Uterus (tissue), 4 donors: ENCODE data around the gene SPZ1. TPM values are rescaled to one million over a fixed set of nuclear protein-coding genes. Genes with fewer than 3 reads are reported as not detected.
"Not testable (repeated sequence)": the region's sequence is repeated elsewhere in the genome, so short reads cannot be mapped to it uniquely, and the experiment has no call there.

ENCODE experiments used
- DNase-seq, 2 donors: peaks; one replicate each; pipeline ENCODE4 v3.0.0-alpha.2; 2019 to 2020
- H3K27ac ChIP-seq, 2 donors: fragments of 200-600 bp; sonication (generic); 1 replicate in 1 of 2; 2 replicates in 1 of 2; pipeline ENCODE4 v1.5.1; 2016 to 2018
- H3K27me3 ChIP-seq, 2 donors: fragments of 200-600 bp; sonication (generic); one replicate each; pipeline ENCODE4 v1.5.1; 2018 to 2019; ENCODE audit warnings: control low read depth in 1 of 2
- H3K36me3 ChIP-seq, 2 donors: fragments of 200-600 bp; sonication (generic); one replicate each; pipeline ENCODE4 v1.5.1; 2019; ENCODE audit warnings: control low read depth in 1 of 2
- H3K4me1 ChIP-seq, 2 donors: fragments of 200-600 bp; sonication (generic); one replicate each; pipeline ENCODE4 v1.5.1; 2018 to 2019; ENCODE audit warnings: control low read depth in 1 of 2
- H3K4me3 ChIP-seq, 2 donors: fragments of 200-600 bp; sonication (generic); 1 replicate in 1 of 2; 2 replicates in 1 of 2; pipeline ENCODE4 v1.5.1; 2018 to 2019; ENCODE audit warnings: mild to moderate bottlenecking in 1 of 2
- H3K9me3 ChIP-seq, 2 donors: fragments of 200-600 bp; sonication (generic); one replicate each; pipeline ENCODE4 v1.5.1; 2019; ENCODE audit warnings: control low read depth in 1 of 2
- CTCF ChIP-seq, 4 experiments: fragments of 200-600 bp in 2 of 4; fragments of 450-650 bp in 2 of 4; sonication (generic) in 2 of 4; IDR thresholded peaks; one replicate each; pipeline ENCODE4 v1.5.1; 2016 to 2019; ENCODE audit warnings: antibody characterized with exemption in 4 of 4, mild to moderate bottlenecking in 2 of 4, moderate library complexity in 1 of 4
- POLR2A ChIP-seq, 2 donors: fragments of 450-650 bp; IDR thresholded peaks; one replicate each; pipeline ENCODE4 v1.6.1; 2016; ENCODE audit warnings: antibody characterized with exemption in 2 of 2, mild to moderate bottlenecking in 1 of 2, moderate library complexity in 1 of 2
- intact Hi-C: fragments of 100-400 bp; cut with DNase I; formaldehyde crosslinking; loops from one replicate; pipeline ENCODE4 v1.15.1; 2023; ENCODE audit warnings: low total_unique reads
- total RNA-seq, 4 donors: library from RNA; depleted of rRNA in 3 of 4; stranded (reverse); fragments of >200 nt in 3 of 4; gene quantifications; one replicate each; pipeline versions ENCODE4 v1.1.0 to v1.2.4, GENCODE V29; 2014 to 2023
- donor health status: DM: yes; HTN: yes; CAD: no.

Gene SPZ1
- total RNA-seq, 4 donors from 2014 or later: not detected

DNA sequence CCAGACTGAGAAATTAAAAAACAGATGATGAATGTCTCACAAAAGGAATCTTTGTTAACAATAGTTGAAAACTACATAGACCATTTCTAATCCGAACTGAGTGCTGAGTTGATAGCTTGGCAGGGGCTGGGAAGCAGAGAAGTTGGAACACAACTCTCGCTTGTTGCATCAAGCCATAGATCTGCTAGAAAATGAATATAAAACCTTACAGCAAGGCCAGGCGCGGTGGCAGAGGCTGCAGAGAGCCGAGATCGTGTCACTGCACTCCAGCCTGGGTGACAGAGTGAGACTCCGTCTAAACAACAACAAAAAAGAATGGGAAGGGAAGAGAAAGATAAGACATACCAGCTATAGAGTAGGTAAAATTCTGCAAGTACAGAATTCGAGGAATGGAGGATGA, 28.0 kb upstream of the SPZ1 start:
- H3K27me3 ChIP-seq: no peaks in the 10 kb centered on the region
- no peak for TF ChIP-seq POLR2A (IDR thresholded peaks at IDR 0.05)
- no peak for TF ChIP-seq CTCF (IDR thresholded peaks at IDR 0.05)
- no peaks in the 10 kb centered on the region for H3K4me1 ChIP-seq
- H3K9me3 ChIP-seq: no peaks in the 10 kb centered on the region
- intact Hi-C loops: no loop called here
- no peaks in the 10 kb centered on the region for H3K36me3 ChIP-seq
- no peak overlapping the region for H3K27ac ChIP-seq
- H3K4me3 ChIP-seq: no peak overlapping the region
- no peak for DNase-seq

DNA sequence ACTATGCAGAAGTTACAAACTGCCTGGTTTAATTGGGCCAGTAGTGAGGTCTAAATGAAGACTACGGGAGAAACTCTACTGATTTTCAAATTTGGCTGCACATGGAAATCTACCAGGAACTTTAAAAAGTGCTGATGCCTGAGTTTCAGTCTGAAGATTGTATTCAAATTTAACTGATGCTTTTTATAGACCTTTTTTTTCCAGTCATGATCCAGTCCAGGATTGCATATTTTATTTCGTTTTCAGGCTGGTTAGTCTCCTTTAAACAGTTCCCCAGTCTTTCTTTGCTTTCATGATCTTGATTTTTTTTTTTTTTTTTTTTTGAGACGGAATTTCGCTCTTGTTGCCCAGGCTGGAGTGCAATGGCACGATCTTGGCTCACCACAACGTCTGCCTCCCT, 23.7 kb upstream of the SPZ1 start:
- Histone ChIP-seq H3K27ac (no peak overlapping the region), H3K36me3 (no peaks in the 10 kb centered on the region), H3K4me1 (no peaks in the 10 kb centered on the region), H3K4me3 (no peak overlapping the region), H3K27me3 (no peaks in the 10 kb centered on the region), H3K9me3 (no peaks in the 10 kb centered on the region)
- no peak for DNase-seq
- intact Hi-C loops: no loop called here
- TF ChIP-seq CTCF (IDR thresholded peaks at IDR 0.05) (no peak), POLR2A (IDR thresholded peaks at IDR 0.05) (no peak)

DNA sequence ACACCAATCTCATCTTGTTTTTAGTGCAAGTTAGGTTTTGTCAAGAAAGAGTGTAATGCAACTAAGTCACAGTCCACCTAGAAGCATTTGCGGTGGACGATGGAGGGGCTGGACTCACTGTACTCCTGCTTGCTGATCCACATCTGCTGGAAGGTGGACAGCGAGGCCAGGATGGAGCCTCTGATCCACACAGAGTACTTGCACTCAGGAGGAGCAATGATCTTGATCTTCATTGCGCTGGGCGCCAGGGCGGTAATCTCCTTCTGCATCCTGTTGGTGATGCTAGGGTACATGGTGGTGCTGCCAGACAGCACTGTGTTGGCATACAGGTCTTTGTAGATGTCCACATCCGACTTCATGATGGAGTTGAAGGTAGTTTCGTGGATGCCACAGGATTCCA, 20.2 kb upstream of the SPZ1 start:
- Histone ChIP-seq H3K4me3 (no peak overlapping the region), H3K4me1 (no peaks in the 10 kb centered on the region), H3K36me3 (no peaks in the 10 kb centered on the region), H3K27ac (no peak overlapping the region), H3K9me3 (no peaks in the 10 kb centered on the region), H3K27me3 (no peaks in the 10 kb centered on the region)
- no peak for DNase-seq
- intact Hi-C loops: no loop called here
- no peak for TF ChIP-seq CTCF (IDR thresholded peaks at IDR 0.05)
- no peak for TF ChIP-seq POLR2A (IDR thresholded peaks at IDR 0.05)

DNA sequence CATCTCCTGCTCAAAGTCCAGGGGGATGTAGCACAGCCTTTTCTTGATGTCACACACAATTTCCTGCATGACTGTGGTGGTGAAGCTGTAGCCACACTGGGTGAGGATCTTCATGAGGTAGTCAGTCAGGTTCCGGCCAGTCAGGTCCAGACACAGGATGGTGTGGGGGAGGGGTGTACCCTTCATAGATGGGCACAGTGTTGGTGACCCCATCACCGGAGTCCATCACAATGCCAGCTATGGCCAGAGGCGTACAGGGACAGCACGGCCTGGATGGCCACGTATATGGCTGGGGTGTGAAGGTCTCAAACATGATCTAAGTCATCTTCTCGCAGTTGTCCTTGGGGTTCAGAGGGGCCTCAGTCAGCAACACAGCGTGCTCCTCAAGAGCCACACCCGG, 19.7 kb upstream of the SPZ1 start:
- Histone ChIP-seq H3K9me3 (no peaks in the 10 kb centered on the region), H3K27me3 (no peaks in the 10 kb centered on the region), H3K4me1 (no peaks in the 10 kb centered on the region), H3K27ac (no peak overlapping the region), H3K36me3 (no peaks in the 10 kb centered on the region), H3K4me3 (no peak overlapping the region)
- DNase-seq: no peak
- no peak for TF ChIP-seq POLR2A (IDR thresholded peaks at IDR 0.05)
- TF ChIP-seq CTCF (IDR thresholded peaks at IDR 0.05): no peak
- intact Hi-C loops: loop anchor here (10.0 kb wide), 1 partner anchor 205 kb away; no protein-coding TSS in a partner anchor

GRCh38 chr5:80300796-80301195, 19.0 kb upstream of the SPZ1 start:
- not testable (repeated sequence) for DNase-seq

GRCh38 chr5:80301342-80301741, 18.5 kb upstream of the SPZ1 start:
- not testable (repeated sequence) for H3K4me1 ChIP-seq, H3K4me3 ChIP-seq, H3K27me3 ChIP-seq, DNase-seq, H3K9me3 ChIP-seq, H3K27ac ChIP-seq, H3K36me3 ChIP-seq
- intact Hi-C loops: loop anchor here (10.0 kb wide), 1 partner anchor 207 kb away; no protein-coding TSS in a partner anchor

More at GRCh38 chr5:80300796-80301195, 19.0 kb upstream of the SPZ1 start:
- H3K36me3 ChIP-seq, H3K4me1 ChIP-seq, H3K27me3 ChIP-seq, H3K4me3 ChIP-seq, H3K27ac ChIP-seq, H3K9me3 ChIP-seq: not testable (repeated sequence)
- intact Hi-C loops: loop anchor here (10.0 kb wide), 1 partner anchor 206 kb away; no protein-coding TSS in a partner anchor
